Measurements from ENCODE around the gene ALDH6A1. TPM values are rescaled to one million over a fixed set of nuclear protein-coding genes. Genes with fewer than 3 reads are reported as not detected.

ALDH6A1 gene
- total RNA-seq, 1 donor from 2014 or later = 4.9 TPM

DNA sequence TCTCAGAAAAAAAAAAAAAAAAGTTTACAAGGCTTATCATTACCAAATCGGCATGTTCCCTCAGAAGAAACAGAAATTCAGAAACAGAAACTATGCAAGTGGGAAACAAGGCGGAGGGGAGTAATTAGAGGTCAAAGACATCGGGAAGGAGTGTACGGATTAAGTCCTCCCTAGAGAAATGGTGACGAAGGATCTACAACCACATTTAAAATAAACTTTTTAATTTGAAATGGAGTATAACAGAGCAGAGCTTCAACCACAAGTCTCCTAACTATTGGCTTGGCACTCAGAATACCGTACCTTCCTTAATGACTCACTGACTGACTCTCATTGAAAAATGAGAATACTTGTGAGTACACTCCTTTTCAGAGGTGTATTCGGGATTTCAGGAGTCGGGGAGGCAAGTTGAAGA, 66.1 kb downstream of the ALDH6A1 start:
- DNase-seq (ENCODE audit: low spot score in 2 of 2) = no peak
- peak overlapping the region; percentile 95 to 99 for H3K27ac ChIP-seq
- no peak for TF ChIP-seq CTCF (IDR thresholded peaks at IDR 0.05)
- intact Hi-C loops (cut with DNase I) = loop anchor here (2.0 to 10.0 kb wide), 2 partner anchors 131 to 303 kb away; partner anchors contain the start of genes PNMA1 and ZNF410
- H3K4me1 ChIP-seq = peaks cover 2 to 7% of the 10 kb centered on the region in 2 donors
- peak overlapping the region; percentile 82 to 97 for H3K4me3 ChIP-seq
- no peaks in the 10 kb centered on the region for H3K27me3 ChIP-seq
- no peaks in the 10 kb centered on the region for H3K36me3 ChIP-seq
- no peaks in the 10 kb centered on the region for H3K9me3 ChIP-seq

DNA sequence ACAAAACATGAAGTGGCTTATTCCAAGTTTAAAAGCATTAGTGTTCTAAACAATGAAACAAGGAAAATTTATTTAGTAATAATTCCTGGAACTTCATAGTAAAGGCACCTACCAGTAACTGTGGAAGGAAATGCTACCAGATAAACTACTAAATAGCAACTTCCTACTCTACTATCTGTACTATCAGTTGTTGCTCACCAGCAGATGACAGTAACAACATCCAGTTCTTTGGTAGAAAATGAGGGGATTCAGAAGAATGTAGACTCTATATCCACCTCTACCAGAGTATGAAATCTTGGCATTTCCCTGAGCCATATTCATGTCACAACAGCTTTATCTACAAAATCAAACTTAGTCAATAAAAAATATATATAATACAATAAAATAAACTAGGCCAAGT, 68.3 kb downstream of the ALDH6A1 start:
- no peaks in the 10 kb centered on the region for H3K9me3 ChIP-seq
- TF ChIP-seq CTCF (IDR thresholded peaks at IDR 0.05) = no peak
- no peak overlapping the region for H3K27ac ChIP-seq
- peaks cover 1 to 9% of the 10 kb centered on the region in 2 donors for H3K36me3 ChIP-seq
- peaks cover 2 to 7% of the 10 kb centered on the region in 2 donors for H3K4me1 ChIP-seq
- H3K4me3 ChIP-seq = no peak overlapping the region
- intact Hi-C loops (cut with DNase I) = loop anchor here (10.0 kb wide), 1 partner anchor 301 kb away; the partner anchor contains the start of gene PNMA1
- no peak for DNase-seq (ENCODE audit: low spot score in 2 of 2)
- no peaks in the 10 kb centered on the region for H3K27me3 ChIP-seq

GRCh38 chr14:74015176-74015575, 69.1 kb downstream of the ALDH6A1 start:
- H3K4me1 ChIP-seq = peaks cover 2 to 7% of the 10 kb centered on the region in 2 donors
- H3K9me3 ChIP-seq = no peaks in the 10 kb centered on the region
- DNase-seq (ENCODE audit: low spot score in 2 of 2) = no peak
- intact Hi-C loops (cut with DNase I) = loop anchor here (10.0 kb wide), 1 partner anchor 300 kb away; the partner anchor contains the start of gene PNMA1
- TF ChIP-seq CTCF (IDR thresholded peaks at IDR 0.05) = no peak
- peaks cover 9 to 16% of the 10 kb centered on the region in 2 donors for H3K36me3 ChIP-seq
- no peaks in the 10 kb centered on the region for H3K27me3 ChIP-seq
- H3K27ac ChIP-seq = no peak overlapping the region
- no peak overlapping the region for H3K4me3 ChIP-seq

DNA sequence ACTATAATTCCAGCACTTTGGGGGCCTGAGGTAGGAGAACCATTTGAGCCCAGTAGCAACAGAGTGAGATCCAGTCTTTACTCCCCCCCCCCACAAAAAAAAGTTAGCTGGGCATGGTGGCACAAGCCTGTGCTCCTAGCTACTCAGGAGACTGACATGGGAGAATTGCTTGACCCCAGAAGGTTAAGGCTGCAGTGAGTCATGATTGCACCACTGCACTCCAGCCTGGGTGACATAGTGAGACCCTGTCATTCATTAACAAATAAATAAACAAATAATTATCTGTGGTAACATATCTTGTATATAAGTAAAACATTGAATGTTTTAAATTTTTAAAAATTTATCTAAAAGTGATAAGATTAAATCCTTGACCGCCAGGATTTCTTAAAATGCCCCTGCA, 70.0 kb downstream of the ALDH6A1 start:
- no peaks in the 10 kb centered on the region for H3K27me3 ChIP-seq
- no peak overlapping the region for H3K4me3 ChIP-seq
- intact Hi-C loops (cut with DNase I) = loop anchor here (10.0 kb wide), 1 partner anchor 299 kb away; the partner anchor contains the start of gene PNMA1
- no peak for DNase-seq (ENCODE audit: low spot score in 2 of 2)
- no peak overlapping the region for H3K27ac ChIP-seq
- peaks cover 14 to 22% of the 10 kb centered on the region in 2 donors for H3K36me3 ChIP-seq
- peaks cover 0 to 3% of the 10 kb centered on the region in 2 donors for H3K4me1 ChIP-seq
- H3K9me3 ChIP-seq = no peaks in the 10 kb centered on the region
- TF ChIP-seq CTCF (IDR thresholded peaks at IDR 0.05) = no peak

- DNase-seq (ENCODE audit: low spot score in 2 of 2) = no peak
- H3K36me3 ChIP-seq = peaks cover 20 to 29% of the 10 kb centered on the region in 2 donors
- H3K9me3 ChIP-seq = no peaks in the 10 kb centered on the region
- no peak for TF ChIP-seq CTCF (IDR thresholded peaks at IDR 0.05)
- no peak overlapping the region for H3K27ac ChIP-seq
- H3K4me3 ChIP-seq = no peak overlapping the region
- intact Hi-C loops (cut with DNase I) = no loop called here
- H3K27me3 ChIP-seq = no peaks in the 10 kb centered on the region
- no peaks in the 10 kb centered on the region for H3K4me1 ChIP-seq
Measured at GRCh38 chr14:74008843-74009499, 75.3 kb downstream of the ALDH6A1 start.

Other genes starting within 250 kb of the ALDH6A1 start
- gene PTGR2, start 232.6 kb downstream of the ALDH6A1 start, total RNA-seq = 2.3 TPM
- gene ZNF410, start 197.6 kb downstream of the ALDH6A1 start, total RNA-seq = 33.6 TPM
- gene FAM161B, start 134.4 kb downstream of the ALDH6A1 start, total RNA-seq = 0.53 TPM
- gene COQ6, start 134.2 kb downstream of the ALDH6A1 start, total RNA-seq = 6.7 TPM
- 2.6 TPM for gene ENTPD5, start 65.2 kb downstream of the ALDH6A1 start, total RNA-seq
- gene BBOF1, start 65.1 kb downstream of the ALDH6A1 start, total RNA-seq = 16.2 TPM
- gene LIN52, start 503 bp upstream of the ALDH6A1 start, total RNA-seq = 1.1 TPM
- not detected for gene VSX2, start 155.0 kb upstream of the ALDH6A1 start, total RNA-seq
- 137 TPM for gene ABCD4, start 218.5 kb upstream of the ALDH6A1 start, total RNA-seq